Liver (tissue), 2 donors: ENCODE data around the gene ELAVL3.

Experiments
- ATF3 ChIP-seq: IDR thresholded peaks from 2 replicates; pipeline ENCODE4 v1.6.1; 2016; ENCODE audit warnings: antibody characterized with exemption
- JUND ChIP-seq, 2 donors: IDR thresholded peaks; 2 replicates each; pipeline ENCODE4 v1.6.1; 2016; ENCODE audit warnings: antibody characterized with exemption in 2 of 2
- RAD21 ChIP-seq, 2 donors: IDR thresholded peaks; 2 replicates each; pipeline ENCODE4 v1.6.1; 2016; ENCODE audit warnings: antibody characterized with exemption in 2 of 2, mild to moderate bottlenecking in 2 of 2
- donor health status: healthy.

- TF ChIP-seq JUND (IDR thresholded peaks at IDR 0.05) (no peak), ATF3 (no peak), RAD21 (IDR thresholded peaks at IDR 0.05) (no peak)
Observed at GRCh38 chr19:11505504-11506100, 24.8 kb upstream of the ELAVL3 start, which contains the start of gene ZNF653.
